WTC11 (cell line): ENCODE measurements around the gene DCK. TPM values are rescaled to one million over a fixed set of nuclear protein-coding genes. Genes with fewer than 3 reads are reported as not detected.

Experiments used
- AR ChIP-seq: fragments of 250-450 bp; sonication (Bioruptor Pico); IDR thresholded peaks from 2 replicates; pipeline ENCODE4 v1.9.0; 2021; ENCODE audit warnings: mild to moderate bottlenecking
- CBFB ChIP-seq: sonication (generic); formaldehyde crosslinking; IDR thresholded peaks from 2 replicates; pipeline ENCODE4 v1.8.1; 2022; ENCODE audit warnings: mild to moderate bottlenecking, low read depth, missing genetic modification reagents
- CREM ChIP-seq: sonication (generic); formaldehyde crosslinking; IDR thresholded peaks from 2 replicates; pipeline ENCODE4 v1.8.1; 2022; ENCODE audit warnings: mild to moderate bottlenecking, missing genetic modification reagents, moderate library complexity
- EMX1 ChIP-seq: fragments of 250-450 bp; sonication (Bioruptor Pico); IDR thresholded peaks from 2 replicates; pipeline ENCODE4 v1.8.0; 2021; ENCODE audit warnings: mild to moderate bottlenecking
- FOXJ3 ChIP-seq: sonication (generic); formaldehyde crosslinking; IDR thresholded peaks from 2 replicates; pipeline ENCODE4 v1.9.0; 2021; ENCODE audit warnings: missing genetic modification reagents, mild to moderate bottlenecking, borderline replicate concordance
- FOXK1 ChIP-seq: sonication (generic); formaldehyde crosslinking; IDR thresholded peaks from 2 replicates; pipeline ENCODE4 v1.8.0; 2022; ENCODE audit warnings: mild to moderate bottlenecking, moderate library complexity, missing genetic modification reagents
- FOXP1 ChIP-seq: sonication (generic); formaldehyde crosslinking; IDR thresholded peaks from 2 replicates; pipeline ENCODE4 v1.8.0; 2022; ENCODE audit warnings: missing genetic modification reagents, mild to moderate bottlenecking, moderate library complexity, borderline replicate concordance
- GABPB1 ChIP-seq: sonication (generic); formaldehyde crosslinking; IDR thresholded peaks from 2 replicates; pipeline ENCODE4 v1.8.1; 2023; ENCODE audit warnings: mild to moderate bottlenecking, missing genetic modification reagents
- IRF1 ChIP-seq: sonication (generic); formaldehyde crosslinking; IDR thresholded peaks from 2 replicates; pipeline ENCODE4 v1.8.0; 2023; ENCODE audit warnings: missing genetic modification reagents
- IRF2 ChIP-seq: sonication (generic); formaldehyde crosslinking; IDR thresholded peaks from 2 replicates; pipeline ENCODE4 v1.8.0; 2022; ENCODE audit warnings: low read depth, missing genetic modification reagents, borderline replicate concordance
- JAZF1 ChIP-seq: fragments of 250-450 bp; sonication (Bioruptor Pico); IDR thresholded peaks from 2 replicates; pipeline ENCODE4 v1.9.0; 2021; ENCODE audit warnings: moderate library complexity, mild to moderate bottlenecking, inconsistent platforms
- KAT7 ChIP-seq: sonication (generic); formaldehyde crosslinking; IDR thresholded peaks from 2 replicates; pipeline ENCODE4 v1.8.1; 2023; ENCODE audit warnings: missing genetic modification reagents, mild to moderate bottlenecking, borderline replicate concordance
- MXD4 ChIP-seq: fragments of 250-450 bp; sonication (Bioruptor Pico); IDR thresholded peaks from 2 replicates; pipeline ENCODE4 v1.8.0; 2021; ENCODE audit warnings: mild to moderate bottlenecking, moderate library complexity, borderline replicate concordance
- NFATC4 ChIP-seq: fragments of 250-450 bp; sonication (Bioruptor Pico); IDR thresholded peaks from 2 replicates; pipeline ENCODE4 v1.9.0; 2021; ENCODE audit warnings: mild to moderate bottlenecking
- NFYB ChIP-seq: sonication (generic); formaldehyde crosslinking; conservative IDR thresholded peaks from 2 replicates; pipeline ENCODE4 v1.8.0; 2022; ENCODE audit warnings: low read depth, missing genetic modification reagents
- NR3C1 ChIP-seq: sonication (generic); formaldehyde crosslinking; conservative IDR thresholded peaks from 2 replicates; pipeline ENCODE4 v1.8.1; 2023; ENCODE audit warnings: low read depth, mild to moderate bottlenecking, missing genetic modification reagents
- SMAD3 ChIP-seq: sonication (generic); formaldehyde crosslinking; IDR thresholded peaks from 2 replicates; pipeline ENCODE4 v1.8.0; 2022; ENCODE audit warnings: missing genetic modification reagents, mild to moderate bottlenecking, borderline replicate concordance
- STAT6 ChIP-seq: sonication (generic); formaldehyde crosslinking; conservative IDR thresholded peaks from 2 replicates; pipeline ENCODE4 v1.8.1; 2023; ENCODE audit warnings: mild to moderate bottlenecking, low read depth, missing genetic modification reagents, moderate library complexity
- TP53 ChIP-seq: sonication (generic); formaldehyde crosslinking; IDR thresholded peaks from 2 replicates; pipeline ENCODE4 v1.8.1; 2023; ENCODE audit warnings: mild to moderate bottlenecking, missing genetic modification reagents
- USF1 ChIP-seq: sonication (generic); formaldehyde crosslinking; IDR thresholded peaks from 2 replicates; pipeline ENCODE4 v1.8.0; 2022; ENCODE audit warnings: mild to moderate bottlenecking, missing genetic modification reagents
- ZNF138 ChIP-seq: sonication (generic); formaldehyde crosslinking; conservative IDR thresholded peaks from 2 replicates; pipeline ENCODE4 v1.8.1; 2022; ENCODE audit warnings: mild to moderate bottlenecking, moderate library complexity, missing genetic modification reagents
- ZNF232 ChIP-seq: sonication (generic); formaldehyde crosslinking; IDR thresholded peaks from 2 replicates; pipeline ENCODE4 v1.8.0; 2022; ENCODE audit warnings: mild to moderate bottlenecking, missing genetic modification reagents
- ZNF317 ChIP-seq: sonication (generic); formaldehyde crosslinking; IDR thresholded peaks from 2 replicates; pipeline ENCODE4 v1.8.1; 2023; ENCODE audit warnings: low read depth, mild to moderate bottlenecking, moderate library complexity, missing genetic modification reagents, borderline replicate concordance
- ZNF532 ChIP-seq: fragments of 250-450 bp; sonication (Bioruptor Pico); IDR thresholded peaks from 2 replicates; pipeline ENCODE4 v1.9.0; 2021; ENCODE audit warnings: mild to moderate bottlenecking, borderline replicate concordance
- ZNF671 ChIP-seq: fragments of 250-450 bp; sonication (Bioruptor Pico); IDR thresholded peaks from 2 replicates; pipeline ENCODE4 v1.8.0; 2021; ENCODE audit warnings: mild to moderate bottlenecking
- ZSCAN18 ChIP-seq: fragments of 250-450 bp; sonication (Bioruptor Pico); IDR thresholded peaks from 2 replicates; pipeline ENCODE4 v2.1.2; 2022; ENCODE audit warnings: mild to moderate bottlenecking, moderate library complexity
- total RNA-seq: library from RNA; stranded (reverse); gene quantifications from 3 replicates; pipeline ENCODE4 v1.2.3, GENCODE V29; 2021

DCK gene
- total RNA-seq, 1 experiment from 2014 or later = 15.0 TPM

- TF ChIP-seq ZNF532 (CRISPR knock-in tag) = 0 out of 2 replicates have a peak, but pooled peaks have one; percentile 10
- TF ChIP-seq NR3C1 = 0 out of 2 replicates have a peak, but pooled peaks have one; percentile 41
- TF ChIP-seq CBFB = no peak
- TF ChIP-seq FOXP1 = peak; percentile 35; the same call in 1 of the 2 replicates
- no peak for TF ChIP-seq IRF2
- no peak for TF ChIP-seq NFATC4
- peak; percentile 71 for TF ChIP-seq GABPB1
- no peak for TF ChIP-seq AR (CRISPR knock-in tag)
- no peak for TF ChIP-seq JAZF1 (CRISPR knock-in tag)
- no peak for TF ChIP-seq FOXJ3 (CRISPR knock-in tag)
- TF ChIP-seq ZNF317 (CRISPR knock-in tag) = peak; percentile 20; the same call in 1 of the 2 replicates
- TF ChIP-seq NFYB = no peak
- TF ChIP-seq FOXK1 = peak; percentile 81
- no peak for TF ChIP-seq ZSCAN18 (CRISPR knock-in tag)
- TF ChIP-seq IRF1 (CRISPR knock-in tag) = no peak
- peak; percentile 81; the same call in 1 of the 2 replicates for TF ChIP-seq TP53 (CRISPR knock-in tag)
- TF ChIP-seq STAT6 = no peak
- TF ChIP-seq KAT7 (CRISPR knock-in tag) = no peak
- no peak for TF ChIP-seq MXD4 (CRISPR knock-in tag)
- 0 out of 2 replicates have a peak, but pooled peaks have one; percentile 69 for TF ChIP-seq ZNF138
- no peak for TF ChIP-seq SMAD3 (CRISPR knock-in tag)
- no peak for TF ChIP-seq ZNF671 (CRISPR knock-in tag)
- no peak for TF ChIP-seq ZNF232 (CRISPR knock-in tag)
- TF ChIP-seq USF1 (CRISPR knock-in tag) = peak; percentile 96
- peak; percentile 74; the same call in 1 of the 2 replicates for TF ChIP-seq CREM (CRISPR knock-in tag)
- no peak for TF ChIP-seq EMX1
Measured at GRCh38 chr4:70993181-70994068, at the start of gene DCK (continued).
